Stimulated activated CD8-positive, alpha-beta memory T cell treated with anti-CD3 and anti-CD28 coated beads, Interleukin-7, amount 100 ng/mL, for 1 hour (primary cell): ENCODE data around the gene BACH2.
A peak's percentile ranks its signal among the peaks of the same experiment; 100 is the strongest.

Experiments used
- DNase-seq, 2 donors: peaks; one replicate each; pipeline ENCODE4 v3.0.0-alpha.2; 2020; ENCODE audit warnings: low read depth in 2 of 2

The BACH2 gene

DNA sequence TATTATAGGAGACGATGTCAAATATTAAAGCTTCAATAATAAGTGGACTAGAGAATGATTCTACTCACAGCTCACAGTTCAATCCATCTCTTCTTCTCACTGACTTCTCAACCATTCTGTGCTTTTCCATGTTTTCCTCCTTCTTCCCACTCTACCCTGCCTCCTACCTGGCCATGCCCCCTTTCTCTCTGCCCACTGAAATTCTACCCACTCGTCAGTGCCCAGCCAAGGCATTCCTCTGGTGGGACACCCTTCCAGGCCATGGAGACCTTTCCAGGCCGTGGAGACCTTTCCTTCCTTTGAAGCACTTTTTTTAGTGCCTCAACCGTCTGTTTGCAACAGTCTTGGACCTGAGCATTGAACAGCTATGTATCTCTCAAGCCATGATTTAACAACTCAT lies 18.5 kb downstream of the BACH2 start:
- DNase-seq, result no peak

DNA sequence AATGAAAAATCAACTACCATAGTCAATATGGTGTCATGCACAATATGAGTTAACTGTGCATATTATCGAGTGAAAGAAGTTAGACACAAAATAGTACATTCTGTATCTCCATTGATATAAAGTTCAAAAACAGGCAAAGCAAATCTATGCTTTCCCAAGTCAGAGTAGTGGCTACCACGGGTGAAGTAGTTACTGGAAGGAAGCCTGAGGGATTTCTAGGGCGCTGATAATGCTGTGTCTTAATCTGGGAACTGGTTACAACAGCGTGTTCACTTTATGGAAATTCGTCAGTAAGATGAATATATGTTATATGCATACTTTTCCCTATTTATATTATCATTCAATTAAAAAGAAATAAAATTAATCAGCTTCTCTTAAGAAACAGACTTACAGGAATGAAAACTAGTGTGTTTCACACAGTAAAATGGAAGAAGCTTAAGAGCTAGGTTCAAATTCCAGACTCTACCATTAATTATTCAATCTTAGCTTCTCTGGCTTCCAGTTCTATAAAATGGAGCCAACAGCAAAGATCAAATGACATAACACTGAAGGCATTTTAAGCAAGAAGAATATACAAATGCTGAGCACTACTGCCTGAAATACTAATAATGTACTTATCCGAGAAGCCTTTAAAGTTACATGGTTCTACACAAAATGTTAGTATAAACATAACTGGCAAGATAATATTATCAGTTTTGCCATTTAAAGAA lies 19.2 kb downstream of the BACH2 start:
- DNase-seq, result no peak

DNA sequence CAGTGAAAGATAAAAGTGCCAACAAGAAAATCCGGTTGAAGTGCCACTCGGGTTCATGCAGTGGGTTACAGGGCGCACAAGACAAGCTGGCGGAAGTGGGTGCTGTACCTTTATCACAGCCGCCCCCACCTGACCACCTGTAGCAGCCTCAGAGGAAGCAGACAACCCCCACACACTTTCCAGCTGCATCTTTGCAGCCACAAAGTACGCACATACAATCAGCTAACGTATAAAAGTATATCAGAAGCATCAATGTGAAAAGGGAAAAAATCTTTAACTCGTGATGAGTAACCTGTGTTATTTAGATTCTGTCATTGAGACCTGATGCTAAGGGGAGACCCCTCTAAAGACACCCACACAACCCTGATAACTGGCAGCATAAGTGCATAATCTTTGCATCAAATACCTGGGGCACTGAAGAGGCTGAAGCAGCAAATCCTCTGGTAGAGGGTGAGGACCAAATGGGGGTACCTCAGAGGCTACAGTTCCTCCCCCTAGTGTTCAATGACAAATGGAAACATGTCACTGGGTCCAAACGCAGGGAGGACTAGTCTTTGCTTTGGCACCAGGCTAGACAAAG lies 22.1 kb downstream of the BACH2 start:
- DNase-seq, result peak; percentile 74 to 76

DNA sequence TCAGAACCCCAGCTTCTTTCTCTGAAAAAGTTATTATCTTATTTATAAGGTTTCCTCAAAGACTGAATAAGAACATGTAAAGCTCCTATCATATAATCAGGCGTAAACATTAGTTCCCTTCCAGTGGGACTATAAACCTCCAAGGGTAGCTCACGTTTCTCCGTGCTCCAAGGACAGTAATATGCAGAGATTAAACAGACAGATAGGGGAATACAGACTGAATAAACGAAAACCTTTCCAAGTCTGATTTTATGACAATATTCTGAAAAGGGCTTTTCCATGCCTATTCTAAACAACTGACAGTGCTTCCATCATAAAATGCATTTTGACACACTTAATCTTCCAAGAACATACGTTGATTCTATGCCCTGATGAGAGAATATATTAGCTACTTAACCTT lies 22.8 kb downstream of the BACH2 start:
- no peak for DNase-seq

DNA sequence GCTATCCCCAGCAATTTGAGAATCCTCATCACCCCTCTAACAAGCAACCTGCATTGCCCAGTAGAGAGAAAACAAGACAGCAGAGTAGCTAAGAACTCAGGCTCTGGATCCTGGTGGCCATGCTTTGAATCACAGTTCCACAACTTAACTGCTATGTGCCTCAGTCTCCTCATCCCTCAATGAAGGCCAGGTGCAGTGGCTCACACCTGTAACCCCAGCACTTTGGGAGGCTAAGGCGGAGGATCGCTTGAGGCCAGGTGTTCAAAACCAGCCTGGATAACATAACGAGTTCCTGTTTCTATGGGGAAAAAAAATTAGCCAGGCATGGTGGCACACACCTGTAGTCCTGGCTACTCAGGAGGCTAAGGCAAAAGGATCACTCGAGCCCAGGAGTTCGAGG lies 23.7 kb downstream of the BACH2 start:
- no peak for DNase-seq

DNA sequence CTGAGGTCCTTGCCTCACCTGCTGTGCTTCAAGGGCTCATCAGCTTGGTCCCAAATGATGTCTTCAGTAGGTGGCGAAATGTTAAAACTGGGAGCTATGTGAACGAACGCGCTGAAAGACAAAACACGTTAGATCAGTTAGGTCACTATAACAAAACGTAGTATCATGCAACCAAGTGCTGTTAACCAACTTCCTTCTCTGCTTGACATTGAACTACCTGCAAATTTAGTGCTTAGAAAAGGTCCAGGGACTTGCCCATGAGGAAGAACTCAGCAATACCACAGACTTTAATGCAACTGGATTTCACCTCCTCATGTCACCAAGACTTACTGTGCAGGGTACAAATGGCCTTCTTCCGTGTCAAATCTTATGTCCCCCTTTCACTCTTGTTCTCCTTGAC lies 24.8 kb downstream of the BACH2 start:
- DNase-seq, result no peak

DNA sequence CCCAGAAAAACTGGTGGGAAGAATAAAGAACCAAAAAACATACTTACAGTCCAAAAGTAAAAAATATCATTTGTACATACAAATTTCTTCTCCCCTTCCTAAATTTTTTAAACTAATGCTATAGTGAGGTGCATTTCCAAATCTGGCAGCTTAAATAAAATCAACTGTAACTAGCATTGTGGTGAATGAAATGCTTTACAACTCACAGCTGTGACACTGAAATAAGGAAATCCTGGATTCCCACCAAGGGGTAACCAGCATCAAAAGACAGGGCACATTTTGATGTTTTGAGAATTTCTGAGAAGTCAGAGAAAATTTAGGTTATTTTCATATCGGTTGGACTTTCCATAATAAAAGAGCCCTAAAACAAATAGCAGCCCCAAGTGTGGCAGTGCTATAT lies 27.3 kb downstream of the BACH2 start:
- no peak for DNase-seq

DNA sequence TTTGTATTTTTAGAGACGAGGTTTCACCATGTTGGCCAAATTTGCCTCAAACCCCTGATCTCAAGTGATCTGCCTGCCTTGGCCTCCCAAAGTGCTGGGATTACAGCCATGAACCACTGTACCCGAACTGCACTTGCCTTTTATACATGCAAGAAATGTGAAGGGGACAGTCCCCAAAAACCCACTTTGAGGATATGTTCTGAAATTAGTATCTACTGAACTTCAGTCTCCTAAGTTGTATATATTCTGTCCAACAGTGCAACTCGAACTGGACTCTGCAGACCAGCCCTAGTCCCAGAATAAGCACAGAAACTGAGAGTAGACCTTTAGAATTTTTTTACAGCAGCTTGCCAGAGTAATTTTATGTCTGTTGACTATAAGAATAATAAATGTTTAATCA lies 28.5 kb downstream of the BACH2 start:
- DNase-seq, result no peak

DNA sequence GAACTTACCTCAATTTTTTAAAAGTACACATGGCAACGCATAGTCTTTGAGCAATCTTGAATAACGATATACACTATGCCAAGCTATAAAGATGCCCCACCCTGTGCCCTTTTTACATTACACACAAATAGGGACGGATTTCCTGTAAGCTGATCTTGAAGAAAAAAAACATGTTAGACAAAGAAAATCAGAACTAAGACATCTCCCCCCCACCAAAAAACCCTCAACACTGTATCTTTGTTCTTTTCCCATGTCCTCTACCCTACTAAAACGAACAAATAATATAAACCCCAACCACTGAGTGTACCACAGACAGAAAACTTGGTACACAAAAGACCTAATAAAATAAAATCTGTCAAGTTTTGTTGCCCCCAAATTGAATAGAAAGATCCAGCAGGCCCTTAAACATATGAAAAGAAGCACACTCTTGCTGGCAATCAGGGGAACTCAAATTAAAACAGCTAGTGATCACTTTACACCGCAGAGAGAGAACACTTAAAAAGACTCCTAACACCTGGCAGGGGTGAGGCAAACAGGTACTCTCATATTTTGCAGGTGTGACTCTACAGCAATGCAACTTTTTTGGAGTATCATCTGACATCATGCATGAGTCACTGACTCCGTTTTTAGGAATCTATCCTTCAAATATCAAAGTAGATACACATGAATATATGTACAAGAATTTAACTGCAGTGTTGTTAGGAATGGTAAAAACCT lies 29.6 kb downstream of the BACH2 start:
- no peak for DNase-seq

DNA sequence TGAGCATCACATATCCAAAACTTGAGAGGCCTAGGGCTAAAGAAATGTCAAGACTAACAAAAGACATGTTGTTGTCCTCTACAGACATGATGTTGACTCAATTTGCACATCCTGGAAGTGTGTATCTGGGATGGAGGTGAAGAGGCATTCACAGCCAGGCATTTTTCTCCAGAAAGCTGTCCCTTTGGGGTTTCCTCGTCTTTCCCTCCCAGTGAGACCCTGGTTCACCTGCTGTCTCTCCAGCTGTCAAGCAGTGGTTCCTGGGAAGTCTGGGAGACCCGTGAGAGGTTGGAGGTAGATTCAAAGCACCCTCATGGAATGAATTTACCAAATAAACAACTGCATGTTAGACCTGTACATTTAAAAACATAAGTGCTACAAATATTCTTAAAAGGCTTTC lies 32.1 kb downstream of the BACH2 start:
- no peak for DNase-seq

DNA sequence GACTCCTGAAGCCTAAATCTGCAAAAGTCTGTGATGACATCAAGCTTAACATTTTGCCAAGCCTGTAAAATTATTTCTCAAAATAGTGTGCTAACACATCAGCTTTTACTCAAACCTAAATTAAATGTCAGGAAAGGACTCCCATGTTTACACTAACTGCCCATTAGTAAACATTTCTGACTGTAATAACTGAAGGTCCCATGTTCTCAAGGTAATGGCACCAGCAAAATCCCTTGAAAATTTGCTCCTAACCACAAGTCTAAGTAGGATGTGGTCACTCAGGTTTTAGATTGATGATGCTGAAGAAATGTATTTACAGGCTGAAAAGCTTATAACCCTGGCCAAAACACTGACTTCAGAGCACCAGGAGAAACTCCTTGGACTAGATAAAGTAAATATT lies 33.0 kb downstream of the BACH2 start:
- no peak for DNase-seq

DNA sequence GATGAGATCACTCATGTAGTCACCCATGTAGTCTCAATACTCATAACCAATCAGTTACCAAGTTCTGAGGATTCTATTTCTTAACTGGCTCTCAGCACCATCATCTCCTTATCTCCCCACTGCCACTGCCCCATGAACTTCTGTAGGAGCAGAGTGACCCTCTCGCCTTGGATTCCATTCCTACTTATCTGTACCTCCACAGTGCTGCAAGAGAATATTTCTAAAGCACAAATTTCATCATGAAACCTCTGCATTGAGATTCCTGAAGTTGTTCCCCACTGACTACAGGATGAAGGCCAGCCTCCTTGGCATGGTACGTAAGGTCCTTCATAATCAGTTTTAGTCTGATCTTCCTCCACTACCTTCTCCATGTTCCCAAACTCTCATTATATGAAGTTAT lies 34.8 kb downstream of the BACH2 start:
- DNase-seq, result no peak

DNA sequence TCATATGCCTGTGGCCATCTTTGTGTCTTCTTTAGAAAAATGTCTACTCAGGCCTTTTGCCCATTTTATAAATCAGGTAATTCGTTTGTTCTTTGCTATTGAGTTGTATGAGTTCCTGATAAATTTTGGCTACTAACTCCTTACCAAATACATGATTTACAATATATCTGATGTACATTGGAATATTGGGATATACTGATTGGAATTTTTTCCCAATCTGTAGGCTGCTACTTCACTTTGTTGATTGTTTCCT lies 39.2 kb downstream of the BACH2 start:
- DNase-seq, result no peak

DNA sequence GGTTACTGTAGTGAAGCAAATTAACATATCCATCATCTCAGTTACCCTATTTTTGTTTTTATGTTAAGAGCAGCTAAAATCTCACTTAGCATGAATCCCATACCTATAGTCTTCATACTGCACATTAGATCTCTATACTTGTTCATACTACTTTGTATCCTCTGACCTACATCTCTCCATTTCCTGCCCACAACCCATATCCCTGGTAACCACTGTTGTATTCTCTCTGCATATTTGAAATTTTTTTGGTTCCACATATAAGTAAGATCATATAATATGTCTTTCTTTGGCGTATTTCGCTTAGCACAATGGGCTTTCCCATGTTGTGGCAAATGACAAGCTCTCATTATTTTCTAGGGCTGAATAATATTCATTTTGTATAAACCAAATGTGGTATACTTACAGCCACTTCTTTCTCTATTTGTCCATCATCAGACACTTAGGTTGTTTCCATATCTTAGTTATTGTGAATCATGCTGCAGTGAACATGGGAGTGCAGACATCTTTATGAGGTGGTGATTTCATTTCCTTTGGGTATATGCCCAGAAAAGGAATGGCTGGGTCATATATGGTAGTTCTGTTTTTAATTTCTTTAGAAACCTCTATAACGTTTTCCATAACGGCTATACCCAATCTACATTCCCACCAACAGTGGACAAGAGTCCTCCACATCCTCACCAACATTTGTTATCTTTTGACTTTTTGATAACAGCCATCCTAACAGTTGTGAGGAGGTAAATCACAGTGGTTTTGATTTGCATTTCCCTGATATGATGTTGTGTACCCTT lies 39.8 kb downstream of the BACH2 start:
- no peak for DNase-seq

DNA sequence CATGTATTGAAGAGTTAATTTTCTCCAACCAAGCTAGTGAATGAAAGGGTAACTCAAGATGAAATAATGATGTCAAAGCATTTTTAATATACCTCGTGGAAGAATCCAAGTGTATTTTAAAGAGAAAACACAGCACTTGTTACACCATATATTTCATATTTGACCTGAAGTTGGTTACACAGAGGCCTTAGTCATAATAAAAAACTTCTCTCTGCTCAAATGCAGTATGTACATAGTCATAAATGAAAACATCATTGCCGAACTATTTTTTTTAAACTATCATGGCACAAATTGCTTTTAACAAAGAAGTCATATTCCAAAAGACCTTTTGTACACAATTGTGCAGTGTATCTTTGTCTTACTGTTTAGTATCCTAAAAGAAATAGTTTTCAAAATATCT lies 43.0 kb downstream of the BACH2 start:
- DNase-seq, result no peak

DNA sequence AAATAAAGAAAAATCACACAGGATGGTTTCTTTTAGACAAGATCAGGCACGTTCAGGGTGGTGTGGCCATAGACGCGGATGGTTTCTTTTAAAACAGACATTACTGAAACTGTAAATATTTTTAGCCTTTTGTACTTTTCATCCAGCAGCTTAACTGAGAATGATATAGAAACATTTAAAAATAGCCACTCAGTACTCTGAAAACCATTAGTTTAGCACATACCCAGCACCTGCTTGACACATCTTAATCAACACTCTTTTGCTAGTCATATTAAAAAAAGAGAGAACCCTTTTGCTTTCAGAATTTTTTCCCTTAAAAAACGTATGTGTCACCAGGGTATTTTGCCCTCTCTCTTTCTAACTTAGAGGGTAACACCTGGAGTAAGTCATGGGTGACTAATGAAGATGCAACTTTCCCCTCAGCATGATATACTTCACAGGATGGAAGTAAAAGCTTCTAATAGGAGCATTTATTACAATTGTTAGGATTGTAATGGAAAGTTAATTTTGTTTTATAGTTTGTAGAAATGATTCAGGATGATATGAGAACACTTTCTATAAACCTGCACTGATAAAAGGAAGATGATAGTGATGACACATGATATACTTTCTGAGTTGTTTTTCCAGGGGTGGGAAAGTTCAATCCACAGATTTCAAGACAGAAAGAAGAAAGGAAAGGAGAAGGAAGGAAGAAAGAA lies 45.2 kb downstream of the BACH2 start:
- DNase-seq, result no peak

DNA sequence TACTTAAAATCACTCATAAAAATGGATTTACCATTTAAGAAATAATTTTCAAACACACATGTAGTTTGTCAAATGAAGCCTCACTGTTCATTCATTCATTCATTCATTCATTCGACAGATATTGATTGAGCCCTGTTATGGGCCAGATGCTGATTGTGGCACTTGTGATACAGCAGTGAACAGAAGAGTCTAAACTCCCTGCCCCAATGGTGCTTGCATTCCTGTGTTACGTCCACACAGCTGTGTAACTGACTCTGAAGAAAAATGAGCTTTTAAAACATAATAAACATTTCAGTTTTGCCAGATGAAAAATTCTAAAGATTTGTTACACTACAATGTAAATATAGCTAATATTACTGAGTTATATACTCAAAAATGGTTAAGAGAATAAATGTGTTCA lies 46.2 kb downstream of the BACH2 start:
- DNase-seq, result no peak

DNA sequence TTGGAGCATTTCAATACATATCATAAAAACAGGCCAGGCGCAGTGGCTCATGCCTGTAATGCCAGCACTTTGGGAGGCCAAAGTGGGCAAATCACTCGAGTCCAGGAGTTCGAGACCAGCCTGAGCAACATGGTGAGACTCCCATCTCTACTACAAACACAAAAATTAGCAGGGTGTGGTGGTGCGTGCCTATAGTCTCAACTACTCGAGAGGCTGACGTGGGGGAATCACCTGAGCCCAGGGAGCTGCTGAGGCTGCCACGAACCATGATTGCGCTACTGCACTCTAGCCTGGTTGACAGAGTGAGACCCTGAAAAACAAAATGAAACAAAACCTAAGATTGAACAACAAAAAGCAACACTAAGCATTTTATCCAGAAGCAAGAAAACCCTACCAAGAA lies 47.2 kb downstream of the BACH2 start:
- no peak for DNase-seq

DNA sequence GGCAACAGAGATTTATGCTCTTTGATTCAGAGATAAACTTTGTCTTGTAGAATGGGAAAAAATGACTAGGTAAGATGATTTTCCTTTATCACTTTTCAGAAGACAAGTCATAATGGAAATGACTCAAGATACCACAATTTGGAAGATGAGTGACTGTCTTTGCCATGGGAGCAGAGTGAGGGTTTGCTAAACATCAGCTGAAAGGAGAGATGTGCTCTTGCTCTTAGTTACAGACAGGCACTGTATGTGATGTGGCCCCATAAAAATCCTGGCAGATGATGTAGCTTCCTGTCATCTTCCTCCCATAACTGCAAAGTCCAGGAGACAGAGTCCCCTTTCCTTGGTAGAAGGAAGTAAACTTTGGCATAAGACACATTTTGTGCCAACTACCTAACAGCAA lies 47.6 kb downstream of the BACH2 start:
- DNase-seq, result no peak

DNA sequence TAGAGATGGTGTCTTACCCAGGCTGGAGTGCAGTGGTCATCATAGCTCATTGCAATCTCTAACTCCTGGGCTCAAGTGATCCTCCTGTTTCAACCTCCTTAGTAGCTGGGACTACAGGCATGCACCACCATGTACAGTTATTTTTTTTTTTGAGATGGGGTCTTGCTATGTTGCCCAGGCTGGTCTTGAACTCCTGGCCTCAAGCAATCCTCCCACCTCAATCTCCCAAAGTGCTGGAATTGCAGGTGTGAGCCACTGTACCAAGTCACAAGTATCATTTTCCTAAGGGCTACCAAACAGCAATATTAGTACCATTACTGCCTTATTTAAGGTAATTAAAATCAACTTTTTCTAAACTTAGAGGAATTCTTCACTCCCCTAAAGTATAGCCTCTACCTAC lies 49.4 kb downstream of the BACH2 start:
- DNase-seq, result no peak

DNA sequence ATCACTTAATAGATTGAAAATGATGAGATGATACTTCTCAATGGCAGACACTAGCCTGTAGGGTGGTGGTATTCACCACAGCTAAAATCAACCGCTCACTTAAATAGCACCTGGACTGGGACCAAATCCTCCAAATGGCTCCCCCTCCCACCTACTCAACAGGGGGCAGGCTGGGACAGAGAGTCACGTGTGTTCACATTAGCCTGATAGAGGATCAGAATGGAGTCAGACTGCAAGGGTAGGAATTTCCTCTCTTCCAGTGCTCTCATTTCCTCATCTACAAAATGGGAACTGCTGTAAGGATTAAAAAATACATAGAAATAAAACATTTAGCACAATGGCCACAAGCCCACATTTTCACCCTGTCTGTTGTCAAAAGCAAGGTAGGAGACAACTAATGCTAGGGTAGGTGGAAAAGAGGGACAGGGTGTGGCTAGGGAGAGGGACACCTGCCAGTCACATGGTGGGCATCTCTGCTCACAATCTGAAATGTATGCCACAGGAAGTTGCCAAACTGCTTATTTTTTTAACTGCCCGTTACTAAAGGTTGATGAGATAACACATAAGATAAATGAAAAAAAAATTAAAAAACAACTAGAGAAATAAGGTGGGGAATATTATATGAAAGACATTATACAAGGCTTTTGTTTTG lies 55.3 kb downstream of the BACH2 start:
- no peak for DNase-seq
